Limb (tissue), 2 donors: ENCODE results near the gene NAA80.

Experiments used
- DNase-seq, 2 donors: peaks; one replicate each; pipeline ENCODE4 v3.0.0-alpha.2; 2016; ENCODE audit errors: extremely low spot score in 2 of 2

The NAA80 gene, protein sequence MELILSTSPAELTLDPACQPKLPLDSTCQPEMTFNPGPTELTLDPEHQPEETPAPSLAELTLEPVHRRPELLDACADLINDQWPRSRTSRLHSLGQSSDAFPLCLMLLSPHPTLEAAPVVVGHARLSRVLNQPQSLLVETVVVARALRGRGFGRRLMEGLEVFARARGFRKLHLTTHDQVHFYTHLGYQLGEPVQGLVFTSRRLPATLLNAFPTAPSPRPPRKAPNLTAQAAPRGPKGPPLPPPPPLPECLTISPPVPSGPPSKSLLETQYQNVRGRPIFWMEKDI

GRCh38 chr3:50298836-50299637 lies at the start of gene NAA80, which contains the start of gene HYAL3:
Gene NAA80, minus strand, starts transcription at chr3:50299405. Its CDS starts 1,942 bp downstream, at chr3:50297463.
Gene HYAL3, minus strand, starts transcription at chr3:50299405. Its CDS starts 3,803 bp downstream, at chr3:50295602.
- DNase-seq = peak; percentile 99 to 100

- DNase-seq = peak; percentile 74 to 85
These were observed 48.1 kb upstream of the NAA80 start for GRCh38 chr3:50347187-50347813.

DNA sequence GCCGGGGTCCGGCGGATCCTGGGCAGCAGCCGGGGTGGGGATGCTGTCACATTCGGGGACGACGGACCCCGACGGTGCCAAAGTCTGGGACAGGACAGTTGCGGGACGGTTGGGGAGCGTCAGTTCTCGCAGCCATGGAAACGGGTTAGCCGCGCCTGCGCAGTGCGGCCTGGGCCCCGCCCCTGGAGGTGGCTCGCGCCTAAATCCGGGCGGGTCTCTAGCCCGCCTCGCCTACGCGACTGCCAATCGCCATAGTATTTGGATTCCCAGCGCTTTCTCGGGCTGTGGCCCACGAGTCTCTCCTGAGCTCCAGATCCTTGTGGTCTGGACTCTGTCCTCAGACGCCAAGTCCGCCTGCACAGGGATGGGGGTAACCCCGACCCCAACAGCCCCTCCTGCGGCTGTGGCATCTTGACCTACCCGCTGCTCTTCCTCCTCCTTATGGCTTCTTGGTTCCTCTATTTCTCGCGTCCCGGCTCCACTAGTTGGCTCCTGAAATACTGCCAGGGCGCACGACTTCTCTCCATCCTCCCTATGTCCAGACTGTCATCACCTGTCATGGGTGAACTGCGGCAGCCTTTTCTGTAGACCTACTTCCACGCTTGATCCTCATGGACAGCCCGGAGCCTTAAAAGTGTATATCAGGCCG lies 46.5 kb upstream of the NAA80 start, which contains the start of gene ZMYND10:
ZMYND10 (minus strand) TSS at position 147 of the 649 bp plus-strand sequence. CDS start 153 bp downstream, outside the sequence.
- DNase-seq = peak; percentile 51 to 80

DNA sequence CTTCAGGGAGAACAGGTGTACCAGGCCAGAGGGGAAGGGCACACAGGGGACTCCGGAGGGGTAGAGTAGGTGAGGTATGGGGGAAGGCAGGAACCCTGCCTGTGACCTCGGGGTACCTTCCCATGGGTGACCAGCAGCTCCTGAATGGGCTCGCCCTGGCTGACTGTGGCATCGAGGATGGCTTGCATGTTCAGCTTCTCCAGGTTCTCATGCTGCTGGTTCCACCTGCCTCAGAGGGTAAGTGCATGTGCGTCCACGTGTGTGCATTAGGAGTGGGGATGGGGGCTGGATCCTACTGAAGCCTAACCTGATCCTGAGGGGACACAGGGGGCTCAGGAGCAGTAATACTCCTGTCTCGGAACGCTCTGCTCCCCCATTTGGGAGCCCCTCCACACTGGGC lies 45.8 kb upstream of the NAA80 start:
- DNase-seq = no peak

GRCh38 chr3:50342813-50343633 lies 43.8 kb upstream of the NAA80 start:
- DNase-seq = no peak

DNA sequence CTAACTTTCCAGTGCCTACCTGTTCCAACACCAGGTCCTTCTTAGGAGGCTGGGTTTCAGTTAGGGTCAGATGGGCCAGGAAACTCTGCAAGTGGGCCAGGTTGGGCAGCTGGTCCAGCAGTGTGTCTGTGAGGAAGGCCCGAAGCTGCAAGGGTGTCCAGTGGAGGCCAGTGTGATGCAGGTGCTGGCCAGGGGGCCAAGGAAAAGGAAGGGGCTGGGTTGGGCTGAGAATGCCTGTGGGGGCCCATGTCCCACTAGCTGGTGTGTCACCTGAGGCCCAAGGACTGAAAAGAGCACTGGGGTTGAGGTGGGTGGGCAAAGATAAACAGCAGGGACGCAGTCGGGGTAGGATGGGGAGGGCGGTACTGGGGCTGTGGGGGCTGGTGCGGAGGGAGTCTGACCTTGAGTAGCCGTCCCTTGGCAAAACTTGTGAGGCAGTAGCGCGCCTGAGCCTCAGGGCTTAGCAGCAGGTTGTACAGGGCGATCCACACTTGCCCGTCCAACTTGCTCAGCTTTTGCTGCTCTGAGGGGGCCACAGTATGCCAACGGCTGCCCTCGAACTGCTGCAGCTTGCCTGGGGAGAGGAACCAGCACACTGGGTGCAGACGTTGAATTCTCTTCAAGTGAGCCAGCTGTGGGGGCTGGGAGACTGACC lies 42.9 kb upstream of the NAA80 start:
- DNase-seq = no peak

GRCh38 chr3:50341537-50341936 lies 42.3 kb upstream of the NAA80 start:
- DNase-seq = no peak

- peak; percentile 68 to 71 for DNase-seq
These were observed 41.5 kb upstream of the NAA80 start, which contains the start of gene RASSF1 for GRCh38 chr3:50340448-50341329. Gene RASSF1, minus strand, starts transcription at chr3:50340836. Its CDS starts 31 bp downstream, at chr3:50340805.

DNA sequence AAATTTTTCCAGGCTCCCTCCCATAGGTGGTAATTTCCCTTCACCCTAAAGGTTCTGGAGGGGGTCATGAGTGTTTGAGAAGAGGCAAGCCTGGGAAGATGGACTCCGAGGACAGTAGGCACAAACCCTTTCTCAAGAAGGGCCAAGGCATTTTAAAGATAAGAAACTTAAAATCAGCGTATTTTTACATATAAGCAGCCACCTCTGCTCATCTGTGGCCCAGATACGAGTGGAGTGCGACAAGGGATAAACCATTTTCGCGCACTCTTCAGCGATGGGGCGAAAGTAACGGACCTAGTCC lies 40.9 kb upstream of the NAA80 start:
- DNase-seq = no peak

DNA sequence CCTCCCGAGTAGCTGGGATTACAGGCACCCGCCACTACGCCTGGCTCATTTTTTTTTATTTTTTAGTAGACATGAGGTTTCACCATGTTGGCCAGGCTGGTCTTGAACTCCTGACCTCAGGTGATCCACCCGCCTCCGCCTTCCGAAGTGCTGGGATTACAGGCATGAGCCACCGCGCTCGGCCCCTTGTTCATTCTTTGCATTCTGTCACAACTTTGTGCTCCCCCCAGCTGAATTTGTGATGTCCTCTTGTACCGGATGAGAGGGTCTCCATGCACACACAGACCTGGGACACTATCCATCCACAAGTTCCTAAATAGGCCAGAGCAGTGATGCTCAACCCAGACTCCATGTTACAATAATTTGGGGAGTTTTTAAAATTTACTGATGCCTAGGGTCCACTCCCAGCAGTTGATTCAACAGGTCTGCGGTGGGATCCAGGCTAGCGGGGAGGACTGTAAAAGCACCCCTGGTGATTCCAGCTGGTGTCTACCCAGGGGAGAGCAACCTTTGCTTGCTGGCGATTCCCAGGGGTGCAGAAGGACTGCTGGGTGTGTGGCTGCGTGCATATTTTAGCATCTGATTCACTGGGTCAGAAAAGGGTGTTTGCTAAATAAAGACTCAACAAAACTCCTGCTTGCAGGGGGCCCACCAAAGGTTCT lies 40.4 kb upstream of the NAA80 start:
- DNase-seq = no peak

DNA sequence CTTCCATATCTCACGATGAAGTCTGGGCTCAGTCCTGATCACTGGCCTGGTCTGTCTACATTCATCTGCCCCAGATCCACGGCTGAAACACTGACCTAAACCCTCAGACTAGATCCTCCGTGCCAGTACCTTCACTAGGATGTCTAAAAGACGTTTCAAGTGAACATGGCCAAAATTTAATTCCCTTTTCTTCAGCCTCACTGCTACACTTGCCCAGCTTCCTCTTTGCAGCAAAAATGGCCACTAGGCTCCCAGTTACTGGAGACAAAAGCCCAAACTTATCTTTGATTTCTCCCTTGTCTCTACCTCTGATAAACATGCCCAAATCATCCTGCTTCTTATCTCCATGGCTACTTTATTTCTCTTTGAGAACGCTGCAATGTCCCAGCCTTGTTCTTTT lies 39.8 kb upstream of the NAA80 start:
- no peak for DNase-seq

- DNase-seq = peak; percentile 98 to 99
These were observed 38.1 kb upstream of the NAA80 start for GRCh38 chr3:50337175-50337861.

DNA sequence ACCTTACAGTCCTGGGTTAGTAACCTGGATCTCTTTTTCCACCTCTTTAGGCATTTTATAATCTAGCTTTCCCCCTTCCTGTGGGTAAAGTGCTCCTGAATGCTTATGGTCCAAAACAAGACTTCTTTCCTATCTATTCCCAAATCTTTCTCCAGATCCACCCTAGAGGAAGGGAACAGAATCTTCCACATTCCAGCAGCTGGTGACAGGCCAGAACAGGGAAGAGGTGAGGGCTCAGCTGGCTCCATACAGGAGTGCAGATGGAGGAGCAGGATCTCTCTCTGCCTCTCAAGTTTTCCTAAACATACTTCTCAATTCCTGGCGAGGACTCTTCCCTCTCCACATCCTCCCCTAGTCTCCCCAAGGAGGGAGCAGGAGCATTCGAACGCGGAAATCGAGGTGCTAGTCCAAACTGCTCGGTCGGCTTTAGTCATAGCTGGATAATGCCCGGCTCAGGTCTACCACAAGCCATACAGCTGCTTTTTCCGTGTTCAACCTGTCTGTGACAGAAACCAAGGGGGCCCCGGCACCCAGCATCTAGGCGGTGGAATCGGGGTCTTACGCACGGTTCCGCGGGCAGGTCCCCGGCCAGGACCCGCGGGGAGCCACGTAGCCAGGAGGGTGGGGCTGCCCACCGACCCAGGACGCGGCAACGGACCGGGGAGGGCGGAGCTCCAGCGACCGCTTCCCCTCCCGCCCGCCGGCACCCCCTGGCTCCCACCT lies 37.4 kb upstream of the NAA80 start:
- no peak for DNase-seq

DNA sequence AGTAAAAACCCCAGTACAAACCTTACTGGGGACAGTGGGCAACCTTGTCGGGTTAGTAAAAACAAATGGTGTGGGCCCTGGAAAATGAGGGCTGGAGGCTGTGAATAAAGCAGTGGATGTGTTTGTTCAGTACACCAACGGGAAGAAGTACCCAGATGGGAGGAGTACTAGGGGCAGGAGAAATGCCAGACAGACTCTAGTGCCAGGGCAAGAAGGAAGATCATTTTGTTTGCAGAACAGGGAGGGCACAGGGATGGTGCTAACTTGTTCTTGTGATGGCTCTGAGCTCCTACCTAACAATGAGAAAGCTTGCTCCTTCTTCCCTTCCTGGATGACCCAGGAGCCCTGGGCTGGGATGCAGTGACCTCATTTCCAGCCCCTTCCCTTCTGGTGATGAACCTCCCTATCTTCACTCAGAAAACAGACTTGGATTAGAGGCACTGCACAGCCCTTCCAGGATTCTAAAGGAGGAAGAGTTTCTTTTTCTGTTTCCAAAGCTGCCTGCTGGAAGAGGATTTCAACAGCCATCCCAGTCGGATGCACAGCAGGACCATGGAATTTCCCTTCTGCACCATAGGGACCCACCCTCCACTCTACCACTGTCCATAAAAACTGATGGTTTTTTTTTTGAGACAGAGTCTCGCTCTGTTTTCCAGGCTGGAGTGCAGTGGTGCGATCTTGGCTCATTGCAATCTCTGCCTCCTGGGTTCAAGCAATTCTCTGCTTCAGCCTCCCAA lies 35.3 kb upstream of the NAA80 start:
- no peak for DNase-seq

GRCh38 chr3:50333744-50334328 lies 34.6 kb upstream of the NAA80 start:
- DNase-seq = no peak

DNA sequence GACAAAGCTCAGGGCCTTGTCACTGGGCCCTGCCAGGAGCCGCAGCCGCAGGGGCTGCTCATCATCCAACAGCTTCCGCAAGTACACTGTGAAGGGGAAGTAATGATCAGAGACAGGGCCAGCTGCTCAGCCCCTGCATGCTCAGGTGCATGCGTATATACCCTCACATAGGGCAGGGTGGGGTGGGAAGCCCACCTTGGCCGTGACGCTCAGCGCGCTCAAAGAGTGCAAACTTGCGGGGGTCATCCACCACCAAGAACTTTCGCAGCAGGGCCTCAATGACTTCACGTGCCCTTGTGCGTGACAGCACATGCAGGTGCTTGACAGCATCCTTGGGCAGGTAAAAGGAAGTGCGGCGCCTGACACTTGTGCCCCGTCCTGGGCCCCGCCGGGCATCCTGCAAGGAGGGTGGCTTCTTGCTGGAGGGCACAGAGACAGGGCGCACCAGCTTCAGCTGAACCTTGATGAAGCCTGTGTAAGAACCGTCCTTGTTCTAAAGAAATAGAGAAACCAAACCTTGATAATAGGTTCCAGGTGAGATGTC lies 32.2 kb upstream of the NAA80 start:
- DNase-seq = no peak
